Amygdala (tissue), 56 donors: ENCODE results near the gene FLNA.
A peak's percentile ranks its signal among the peaks of the same experiment; 100 is the strongest.
"Not testable (repeated sequence)": the region's sequence is repeated elsewhere in the genome, so short reads cannot be mapped to it uniquely, and the experiment has no call there.

ENCODE experiments used
- DNase-seq, 56 donors: peaks; one replicate each; lab custom pipeline; 2025; lab: John Stamatoyannopoulos, UW

The FLNA gene

GRCh38 chrX:154374313-154375155 lies at the start of gene FLNA:
FLNA (minus strand) TSS chrX:154374634; CDS start chrX:154371245, 3,389 bp downstream.
- peak in 7 of 56 donors; percentile 7 to 53 (median 25) for DNase-seq

GRCh38 chrX:154420402-154420756 lies 45.9 kb upstream of the FLNA start:
- DNase-seq, result no peak

GRCh38 chrX:154419688-154420401 lies 45.4 kb upstream of the FLNA start:
- DNase-seq, result no peak

GRCh38 chrX:154419189-154419588 lies 44.8 kb upstream of the FLNA start:
- no peak for DNase-seq

- no peak for DNase-seq
Observed at GRCh38 chrX:154417157-154417556, 42.7 kb upstream of the FLNA start.

GRCh38 chrX:154413142-154413541 lies 38.7 kb upstream of the FLNA start:
- DNase-seq, result no peak

GRCh38 chrX:154412468-154412867 lies 38.0 kb upstream of the FLNA start:
- no peak for DNase-seq

GRCh38 chrX:154411981-154412340 lies 37.5 kb upstream of the FLNA start:
- DNase-seq, result peak in 30 of 56 donors; percentile 7 to 53 (median 28)

- DNase-seq, result peak in 14 of 56 donors; percentile 2 to 33 (median 8)
Observed at GRCh38 chrX:154409222-154409871, 34.9 kb upstream of the FLNA start, which contains the start of gene DNASE1L1. DNASE1L1 (minus strand) TSS chrX:154409254; CDS start chrX:154405568, 3,686 bp downstream.

GRCh38 chrX:154408659-154409221 lies 34.3 kb upstream of the FLNA start:
- no peak for DNase-seq

- DNase-seq, result no peak
Observed at GRCh38 chrX:154404625-154405192, 30.3 kb upstream of the FLNA start.

GRCh38 chrX:154403858-154404257 lies 29.4 kb upstream of the FLNA start:
- DNase-seq, result no peak

GRCh38 chrX:154403192-154403591 lies 28.8 kb upstream of the FLNA start:
- DNase-seq, result no peak

GRCh38 chrX:154402622-154403127 lies 28.2 kb upstream of the FLNA start:
- no peak for DNase-seq

GRCh38 chrX:154401918-154402621 lies 27.6 kb upstream of the FLNA start:
- no peak for DNase-seq

- no peak for DNase-seq
Observed at GRCh38 chrX:154401045-154401799, 26.8 kb upstream of the FLNA start.

GRCh38 chrX:154400369-154400817 lies 26.0 kb upstream of the FLNA start:
- DNase-seq, result not testable (repeated sequence)

GRCh38 chrX:154399527-154400368 lies 25.3 kb upstream of the FLNA start:
- no peak for DNase-seq
